K562 (cell line): ENCODE measurements around the gene IDNK. TPM values are rescaled to one million over a fixed set of nuclear protein-coding genes. Genes with fewer than 3 reads are reported as not detected.
A peak's percentile ranks its signal among the peaks of the same experiment; 100 is the strongest.

Source experiments
- ARID1B ChIP-seq: fragments of 450-650 bp; IDR thresholded peaks from 2 replicates; pipeline ENCODE4 v1.6.1; 2016; ENCODE audit warnings: antibody characterized with exemption, mild to moderate bottlenecking, inconsistent platforms
- BDP1 ChIP-seq: IDR thresholded peaks from 3 replicates; pipeline ENCODE4 v1.6.1; 2011; ENCODE audit not compliant: insufficient read length, insufficient read depth
- CBFA2T2 ChIP-seq: fragments of 450-650 bp; conservative IDR thresholded peaks from 2 replicates; pipeline ENCODE4 v1.6.1; 2017; ENCODE audit warnings: mild to moderate bottlenecking
- CBFA2T3 ChIP-seq: fragments of 450-650 bp; IDR thresholded peaks from 2 replicates; pipeline ENCODE4 v1.6.1; 2017
- CBX2 ChIP-seq: fragments of 200-600 bp; sonication (generic); IDR thresholded peaks from one replicate; pipeline ENCODE4 v1.6.1; 2012; ENCODE audit warnings: mild to moderate bottlenecking, low read length, inconsistent platforms; ENCODE audit not compliant: insufficient read depth, poor library complexity, severe bottlenecking
- CREB1 ChIP-seq, 2 experiments: sonication (generic) in 1 of 2; formaldehyde crosslinking in 1 of 2; IDR thresholded peaks; 2 replicates each; pipeline versions ENCODE4 v1.6.1 to v1.8.0; 2012 to 2022; ENCODE audit warnings: inconsistent platforms in 1 of 2, mild to moderate bottlenecking in 1 of 2, missing genetic modification reagents in 1 of 2, moderate library complexity in 1 of 2
- CTBP1 ChIP-seq: fragments of 450-650 bp; IDR thresholded peaks from 2 replicates; pipeline ENCODE4 v1.6.1; 2016; ENCODE audit warnings: borderline replicate concordance
- HMG20A ChIP-seq: fragments of 450-650 bp; formaldehyde crosslinking; conservative IDR thresholded peaks from 2 replicates; pipeline ENCODE4 v1.4.0; 2020; ENCODE audit warnings: mild to moderate bottlenecking, mixed read lengths
- KLF1 ChIP-seq: fragments of 450-650 bp; IDR thresholded peaks from 2 replicates; pipeline ENCODE4 v1.6.1; 2016; ENCODE audit warnings: missing genetic modification characterization, missing compliant biosample characterization
- MAFF ChIP-seq: IDR thresholded peaks from 2 replicates; pipeline ENCODE4 v1.6.1; 2012; ENCODE audit warnings: low read length, improper control_type of control experiment
- MECOM ChIP-seq: fragments of 250-450 bp; sonication (Bioruptor Pico); IDR thresholded peaks from 2 replicates; pipeline ENCODE4 v1.8.0; 2022; ENCODE audit warnings: inconsistent platforms
- NCOR1 ChIP-seq: fragments of 450-650 bp; IDR thresholded peaks from 2 replicates; pipeline ENCODE4 v1.6.1; 2016; ENCODE audit warnings: mild to moderate bottlenecking, moderate library complexity
- NR2C1 ChIP-seq, 2 experiments: fragments of 450-650 bp; IDR thresholded peaks; 2 replicates each; pipeline ENCODE4 v1.6.1; 2017; ENCODE audit warnings: mild to moderate bottlenecking in 2 of 2, antibody characterized with exemption in 1 of 2, inconsistent platforms in 1 of 2, missing compliant biosample characterization in 1 of 2, missing genetic modification characterization in 1 of 2
- PPARD ChIP-seq: fragments of 250-450 bp; sonication (Bioruptor Pico); IDR thresholded peaks from 2 replicates; pipeline ENCODE4 v1.8.0; 2022; ENCODE audit warnings: inconsistent platforms, mild to moderate bottlenecking, moderate library complexity
- SIX5 ChIP-seq, 2 experiments: IDR thresholded peaks; 2 replicates each; pipeline ENCODE4 v1.6.1; 2011; ENCODE audit warnings: low read length in 2 of 2, borderline replicate concordance in 1 of 2, low read depth in 1 of 2, mild to moderate bottlenecking in 1 of 2, moderate library complexity in 1 of 2; ENCODE audit not compliant: insufficient read depth in 1 of 2
- SLC30A9 ChIP-seq: fragments of 250-450 bp; sonication (Bioruptor Pico); IDR thresholded peaks from 2 replicates; pipeline ENCODE4 v1.8.0; 2022; ENCODE audit warnings: mild to moderate bottlenecking, moderate library complexity
- SMARCA5 ChIP-seq: fragments of 450-650 bp; IDR thresholded peaks from 2 replicates; pipeline ENCODE4 v1.6.1; 2016
- SNIP1 ChIP-seq: fragments of 450-650 bp; IDR thresholded peaks from 2 replicates; pipeline ENCODE4 v1.7.1; 2017; ENCODE audit warnings: low read depth, mild to moderate bottlenecking
- SOX6 ChIP-seq: fragments of 450-650 bp; IDR thresholded peaks from 2 replicates; pipeline ENCODE4 v1.6.1; 2014; ENCODE audit warnings: mild to moderate bottlenecking
- SRSF9 ChIP-seq: fragments of 200-400 bp; formaldehyde crosslinking; IDR thresholded peaks from 2 replicates; pipeline ENCODE4 v1.6.1; 2017; ENCODE audit warnings: low read depth, low read length, borderline replicate concordance
- TAF15 ChIP-seq: fragments of 200-400 bp; formaldehyde crosslinking; IDR thresholded peaks from 2 replicates; pipeline ENCODE4 v1.6.1; 2017; ENCODE audit warnings: mild to moderate bottlenecking, low read depth, low read length, moderate library complexity
- TAF9B ChIP-seq: fragments of 450-650 bp; IDR thresholded peaks from 2 replicates; pipeline ENCODE4 v1.6.1; 2018; ENCODE audit warnings: mild to moderate bottlenecking; ENCODE audit not compliant: partially characterized antibody
- TAL1 ChIP-seq: fragments of 450-650 bp; IDR thresholded peaks from 2 replicates; pipeline ENCODE4 v1.6.1; 2016; ENCODE audit warnings: mild to moderate bottlenecking
- TCF3 ChIP-seq: sonication (generic); formaldehyde crosslinking; IDR thresholded peaks from 2 replicates; pipeline ENCODE4 v1.4.0; 2020; ENCODE audit warnings: mild to moderate bottlenecking, missing genetic modification reagents
- polyA plus RNA-seq, 8 experiments: library from polyadenylated mRNA; depleted of rRNA in 4 of 8; stranded (reverse) in 5 of 8; unstranded in 3 of 8; fragments of >200 nt; fragmentation: Nextera tagmentation in 2 of 8; fragmentation: Illumina TruSeq in 1 of 8; extraction: Ambion mirVana in 2 of 8; extraction: Trizol in 1 of 8; gene quantifications; 2 replicates each; pipeline versions ENCODE4 v1.2.1 to v1.2.3, GENCODE V29; 2011 to 2014; ENCODE audit warnings: inconsistent platforms in 1 of 8, missing spikeins in 1 of 8
- total RNA-seq, 7 experiments: library from RNA; depleted of rRNA in 6 of 7; stranded (reverse); fragments of >200 nt in 6 of 7; fragmentation: Illumina TruSeq in 2 of 7; extraction: Trizol in 2 of 7; gene quantifications; 2 replicates each; pipeline versions ENCODE4 v1.2.1 to v1.2.3, GENCODE V29; 2011 to 2021; ENCODE audit warnings: low replicate concordance in 1 of 7
- TF ChIP-seq, protein P1 (sequence below): sonication (generic); formaldehyde crosslinking; IDR thresholded peaks from 2 replicates; pipeline ENCODE4 v1.8.1; 2022; ENCODE audit warnings: missing genetic modification reagents
- TF ChIP-seq, protein P2 (sequence below): sonication (generic); formaldehyde crosslinking; IDR thresholded peaks from 2 replicates; pipeline ENCODE4 v1.8.1; 2023; ENCODE audit warnings: mild to moderate bottlenecking, missing genetic modification reagents, moderate library complexity
- TF ChIP-seq, protein P3 (sequence below): fragments of 250-450 bp; sonication (Bioruptor Pico); IDR thresholded peaks from 2 replicates; pipeline ENCODE4 v1.5.0; 2021
- TF ChIP-seq, protein P4 (sequence below): fragments of 450-650 bp; IDR thresholded peaks from one replicate; pipeline ENCODE4 v1.6.1; 2018; ENCODE audit warnings: mild to moderate bottlenecking, moderate library complexity; ENCODE audit not compliant: partially characterized antibody

Gene IDNK
- total and polyA plus RNA-seq, 9 of the 15 experiments (the other 6 are each of a cell fraction or from before 2014, with no cell fraction given): 0.41 to 1.1 (median 0.55) TPM

DNA sequence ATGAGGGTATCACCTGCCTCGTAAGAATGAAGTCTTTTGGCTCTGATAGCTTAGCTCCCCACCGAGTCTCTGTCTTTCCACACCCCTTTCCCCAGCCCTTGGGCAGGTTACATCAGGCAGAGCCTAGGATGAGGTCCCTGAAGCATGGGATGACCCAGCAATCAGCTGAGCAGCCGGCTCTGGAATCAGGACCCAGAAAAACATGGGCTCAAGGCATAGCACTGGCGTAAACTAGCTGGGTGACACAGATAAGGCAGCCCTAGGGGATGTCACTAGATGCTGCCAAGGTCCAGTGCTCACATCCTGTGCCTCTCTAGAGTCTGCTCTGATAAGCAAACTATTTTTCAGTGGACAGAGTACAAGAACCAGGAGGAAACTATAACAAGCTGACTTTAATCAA lies 26.6 kb downstream of the IDNK start (continued):
- no peak for TF ChIP-seq SIX5 (IDR thresholded peaks at IDR 0.05; ENCODE audit: borderline replicate concordance in 1 of 2, insufficient read depth in 1 of 2, low read depth in 1 of 2, low read length in 2 of 2)
- no peak for TF ChIP-seq SLC30A9 (CRISPR knock-in tag)
- peak; percentile 41; the same call in 1 of the 2 replicates for TF ChIP-seq CBFA2T2
- TF ChIP-seq, protein P1, sequence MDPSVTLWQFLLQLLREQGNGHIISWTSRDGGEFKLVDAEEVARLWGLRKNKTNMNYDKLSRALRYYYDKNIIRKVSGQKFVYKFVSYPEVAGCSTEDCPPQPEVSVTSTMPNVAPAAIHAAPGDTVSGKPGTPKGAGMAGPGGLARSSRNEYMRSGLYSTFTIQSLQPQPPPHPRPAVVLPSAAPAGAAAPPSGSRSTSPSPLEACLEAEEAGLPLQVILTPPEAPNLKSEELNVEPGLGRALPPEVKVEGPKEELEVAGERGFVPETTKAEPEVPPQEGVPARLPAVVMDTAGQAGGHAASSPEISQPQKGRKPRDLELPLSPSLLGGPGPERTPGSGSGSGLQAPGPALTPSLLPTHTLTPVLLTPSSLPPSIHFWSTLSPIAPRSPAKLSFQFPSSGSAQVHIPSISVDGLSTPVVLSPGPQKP: no peak
- no peak for TF ChIP-seq KLF1 (tag)
- no peak for TF ChIP-seq BDP1
- TF ChIP-seq TCF3 (CRISPR knock-in tag): peak; percentile 53
- TF ChIP-seq CBX2: no peak
- no peak for TF ChIP-seq SRSF9
- no peak for TF ChIP-seq HMG20A (CRISPR knock-in tag)
- TF ChIP-seq SMARCA5: no peak
- TF ChIP-seq NR2C1 (IDR thresholded peaks at IDR 0.05): no peak
- no peak for TF ChIP-seq NR2C1 (tag; IDR thresholded peaks at IDR 0.05)
- TF ChIP-seq ARID1B: peak; percentile 41; the same call in 1 of the 2 replicates
- TF ChIP-seq CTBP1: peak; percentile 38; the same call in 1 of the 2 replicates
- no peak for TF ChIP-seq TAF15
- TF ChIP-seq PPARD (CRISPR knock-in tag): no peak
- TF ChIP-seq SOX6: no peak
- TF ChIP-seq, protein P2, sequence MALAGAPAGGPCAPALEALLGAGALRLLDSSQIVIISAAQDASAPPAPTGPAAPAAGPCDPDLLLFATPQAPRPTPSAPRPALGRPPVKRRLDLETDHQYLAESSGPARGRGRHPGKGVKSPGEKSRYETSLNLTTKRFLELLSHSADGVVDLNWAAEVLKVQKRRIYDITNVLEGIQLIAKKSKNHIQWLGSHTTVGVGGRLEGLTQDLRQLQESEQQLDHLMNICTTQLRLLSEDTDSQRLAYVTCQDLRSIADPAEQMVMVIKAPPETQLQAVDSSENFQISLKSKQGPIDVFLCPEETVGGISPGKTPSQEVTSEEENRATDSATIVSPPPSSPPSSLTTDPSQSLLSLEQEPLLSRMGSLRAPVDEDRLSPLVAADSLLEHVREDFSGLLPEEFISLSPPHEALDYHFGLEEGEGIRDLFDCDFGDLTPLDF (CRISPR knock-in tag): no peak
- no peak for TF ChIP-seq SNIP1
- no peak for TF ChIP-seq MAFF
- TF ChIP-seq TAF9B: no peak
- TF ChIP-seq CREB1 (IDR thresholded peaks at IDR 0.05): no peak
- TF ChIP-seq CREB1 (CRISPR knock-in tag; IDR thresholded peaks at IDR 0.05): no peak
- peak; percentile 67; the same call in 1 of the 2 replicates for TF ChIP-seq MECOM
- TF ChIP-seq NCOR1: peak; percentile 38
- TF ChIP-seq, protein P3, sequence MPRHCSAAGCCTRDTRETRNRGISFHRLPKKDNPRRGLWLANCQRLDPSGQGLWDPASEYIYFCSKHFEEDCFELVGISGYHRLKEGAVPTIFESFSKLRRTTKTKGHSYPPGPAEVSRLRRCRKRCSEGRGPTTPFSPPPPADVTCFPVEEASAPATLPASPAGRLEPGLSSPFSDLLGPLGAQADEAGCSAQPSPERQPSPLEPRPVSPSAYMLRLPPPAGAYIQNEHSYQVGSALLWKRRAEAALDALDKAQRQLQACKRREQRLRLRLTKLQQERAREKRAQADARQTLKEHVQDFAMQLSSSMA (CRISPR knock-in tag): no peak
- TF ChIP-seq, protein P4, sequence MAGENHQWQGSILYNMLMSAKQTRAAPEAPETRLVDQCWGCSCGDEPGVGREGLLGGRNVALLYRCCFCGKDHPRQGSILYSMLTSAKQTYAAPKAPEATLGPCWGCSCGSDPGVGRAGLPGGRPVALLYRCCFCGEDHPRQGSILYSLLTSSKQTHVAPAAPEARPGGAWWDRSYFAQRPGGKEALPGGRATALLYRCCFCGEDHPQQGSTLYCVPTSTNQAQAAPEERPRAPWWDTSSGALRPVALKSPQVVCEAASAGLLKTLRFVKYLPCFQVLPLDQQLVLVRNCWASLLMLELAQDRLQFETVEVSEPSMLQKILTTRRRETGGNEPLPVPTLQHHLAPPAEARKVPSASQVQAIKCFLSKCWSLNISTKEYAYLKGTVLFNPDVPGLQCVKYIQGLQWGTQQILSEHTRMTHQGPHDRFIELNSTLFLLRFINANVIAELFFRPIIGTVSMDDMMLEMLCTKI: no peak
- peak; percentile 67 for TF ChIP-seq CBFA2T3
- TF ChIP-seq TAL1: peak; percentile 36; the same call in 1 of the 2 replicates
